T-helper 2 cell treated with Interferon-gamma antibody and Interleukin-4, amounts not matched to agents 100 ng/mL and 5 ng/mL, for 36 hours (primary cell): ENCODE results near the gene NATD1. TPM values are rescaled to one million over a fixed set of nuclear protein-coding genes. Genes with fewer than 3 reads are reported as not detected.
"Not testable (repeated sequence)": the region's sequence is repeated elsewhere in the genome, so short reads cannot be mapped to it uniquely, and the experiment has no call there.

ENCODE experiments used
- intact Hi-C: fragments of 100-400 bp; cut with micrococcal nuclease; formaldehyde crosslinking; loops from one replicate; pipeline ENCODE4 v1.15.1; 2023
- total RNA-seq: library from RNA; stranded (reverse); gene quantifications from 2 replicates; pipeline ENCODE4 v1.2.3, GENCODE V29; 2022

The NATD1 gene
- total RNA-seq, 1 donor from 2014 or later = 1.0 TPM

GRCh38 chr17:21248500-21248899 lies 4.7 kb downstream of the NATD1 start:
- intact Hi-C loops = no loop called here

DNA sequence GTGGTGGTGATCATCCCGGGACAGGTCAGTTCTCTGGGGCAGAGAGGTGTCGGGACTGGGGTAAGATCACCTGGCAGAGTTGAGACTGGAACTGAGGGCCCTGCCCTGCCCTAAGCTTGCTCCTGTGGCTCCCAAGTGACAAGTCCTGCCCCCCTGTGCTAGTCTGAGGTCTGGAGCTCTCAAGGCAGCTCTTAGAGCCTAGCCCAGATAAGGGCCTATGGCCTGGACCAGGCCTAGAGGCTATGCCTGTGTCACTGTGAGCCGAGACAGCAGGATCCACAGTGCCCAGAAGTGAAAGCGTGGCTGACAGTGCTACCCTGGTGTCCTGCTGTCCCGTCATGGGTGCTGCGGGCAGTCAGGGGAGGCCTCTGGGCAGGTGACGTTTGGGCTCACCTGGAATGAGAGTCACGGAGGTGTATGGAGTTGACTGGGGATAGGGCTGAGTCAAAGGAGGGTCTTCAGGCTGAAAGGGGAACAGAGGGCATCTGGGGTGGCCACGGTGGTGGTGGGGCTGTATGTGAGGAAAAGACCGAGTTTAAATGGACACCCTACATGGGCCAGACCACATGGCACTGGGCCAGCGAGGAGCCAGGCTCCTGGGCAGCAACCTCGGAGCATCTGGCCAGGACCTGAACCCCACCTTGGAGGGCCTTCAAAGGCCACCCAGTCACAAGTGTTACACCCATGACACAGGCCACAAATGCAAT lies 5.5 kb downstream of the NATD1 start:
- intact Hi-C loops = no loop called here

- intact Hi-C loops = no loop called here
These were observed 6.5 kb downstream of the NATD1 start for GRCh38 chr17:21246698-21247097.

DNA sequence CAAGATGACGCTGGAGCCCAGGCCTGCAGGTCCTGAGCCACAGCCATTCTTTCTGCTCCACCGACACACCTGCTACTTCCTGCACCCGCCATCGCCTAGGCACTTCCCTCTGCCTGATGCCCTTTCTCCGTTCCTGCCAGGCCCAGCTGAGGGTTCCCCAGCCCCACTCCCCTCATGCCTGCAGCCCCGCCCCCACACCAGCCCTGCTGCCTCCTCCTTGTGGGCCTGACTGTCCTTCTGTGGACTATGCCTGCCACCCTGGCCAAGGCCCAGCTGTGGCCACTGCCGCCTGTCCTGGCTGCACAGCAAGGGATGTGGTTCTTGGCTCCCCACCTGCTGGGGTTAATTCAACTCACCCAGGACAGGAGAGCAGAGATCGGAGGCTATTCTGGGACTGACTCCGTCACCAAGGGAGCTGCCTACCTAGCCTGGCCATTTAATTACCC lies 7.5 kb downstream of the NATD1 start:
- intact Hi-C loops = no loop called here

DNA sequence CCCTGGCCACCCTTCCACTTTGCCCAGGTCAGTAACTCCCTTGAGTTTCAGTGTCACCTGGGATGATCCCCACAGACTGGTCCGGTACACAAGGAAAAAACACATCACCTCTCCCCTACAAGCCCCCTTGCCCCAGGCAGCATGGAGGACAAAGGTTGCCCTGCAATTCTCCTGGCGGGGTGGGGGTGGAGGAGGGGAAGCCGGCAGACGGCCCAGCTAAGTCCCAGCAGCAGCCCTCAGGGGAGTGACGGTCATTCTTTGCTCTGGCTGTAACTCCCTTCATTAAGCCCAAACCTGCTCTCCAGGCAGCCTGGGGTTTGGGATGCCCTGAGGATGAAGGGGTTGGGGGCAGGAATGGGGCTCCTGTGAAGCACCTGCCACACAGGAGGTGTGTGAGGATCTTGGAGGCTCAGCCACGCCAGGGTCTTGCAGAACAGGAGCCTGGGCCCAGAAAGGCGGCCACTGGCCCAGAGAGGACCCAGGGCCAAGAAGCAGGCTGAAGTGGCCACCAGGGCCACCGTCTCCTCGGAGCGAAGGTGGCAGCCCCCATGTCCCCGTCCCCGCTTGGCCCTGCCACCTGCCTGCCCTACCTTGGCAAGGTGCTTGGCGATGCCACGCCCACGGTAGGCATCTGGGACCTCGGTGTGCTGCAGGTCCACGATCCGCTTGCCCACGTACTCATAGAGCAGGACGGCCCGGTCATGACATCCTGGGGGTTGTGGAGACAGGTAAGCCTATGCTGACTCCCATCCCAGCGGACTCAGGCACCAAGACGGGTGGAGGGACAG lies 9.5 kb downstream of the NATD1 start:
- intact Hi-C loops = no loop called here

DNA sequence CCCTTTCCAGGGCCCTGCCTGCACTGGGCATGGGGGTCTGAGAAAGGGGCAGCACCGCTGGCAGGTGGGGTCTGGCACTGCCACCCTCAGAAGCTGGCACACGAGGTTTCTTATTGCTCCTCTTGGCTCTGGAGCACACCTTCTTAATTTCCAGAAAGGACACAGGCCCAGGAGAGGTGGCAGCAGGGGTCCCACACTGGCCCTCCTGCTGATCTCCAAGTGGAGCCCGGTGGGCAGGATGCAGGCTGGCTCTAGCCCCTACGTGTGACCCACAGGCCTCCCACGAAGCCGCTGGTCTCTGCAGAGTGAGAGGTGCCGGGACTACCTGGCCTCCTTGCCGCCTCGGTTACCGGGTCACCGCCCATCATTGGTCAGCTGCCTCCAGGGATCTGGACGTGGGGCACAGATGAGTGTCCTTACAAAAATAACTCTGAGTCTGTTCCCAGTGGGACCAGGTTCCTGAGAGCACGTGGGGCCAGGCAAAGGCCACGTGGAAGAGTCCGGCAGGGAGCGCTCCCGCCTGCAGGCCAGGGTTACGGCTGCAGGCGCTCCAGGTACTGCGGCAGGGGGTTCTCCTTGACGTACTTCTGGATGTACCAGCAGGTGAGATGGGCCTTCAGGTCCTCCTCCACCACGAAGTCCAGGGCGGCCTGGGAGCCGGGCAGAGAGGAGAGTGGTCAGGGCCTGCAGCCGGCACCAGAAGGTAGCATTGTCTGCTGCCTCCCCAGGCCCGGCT lies 10.3 kb downstream of the NATD1 start:
- intact Hi-C loops = no loop called here

DNA sequence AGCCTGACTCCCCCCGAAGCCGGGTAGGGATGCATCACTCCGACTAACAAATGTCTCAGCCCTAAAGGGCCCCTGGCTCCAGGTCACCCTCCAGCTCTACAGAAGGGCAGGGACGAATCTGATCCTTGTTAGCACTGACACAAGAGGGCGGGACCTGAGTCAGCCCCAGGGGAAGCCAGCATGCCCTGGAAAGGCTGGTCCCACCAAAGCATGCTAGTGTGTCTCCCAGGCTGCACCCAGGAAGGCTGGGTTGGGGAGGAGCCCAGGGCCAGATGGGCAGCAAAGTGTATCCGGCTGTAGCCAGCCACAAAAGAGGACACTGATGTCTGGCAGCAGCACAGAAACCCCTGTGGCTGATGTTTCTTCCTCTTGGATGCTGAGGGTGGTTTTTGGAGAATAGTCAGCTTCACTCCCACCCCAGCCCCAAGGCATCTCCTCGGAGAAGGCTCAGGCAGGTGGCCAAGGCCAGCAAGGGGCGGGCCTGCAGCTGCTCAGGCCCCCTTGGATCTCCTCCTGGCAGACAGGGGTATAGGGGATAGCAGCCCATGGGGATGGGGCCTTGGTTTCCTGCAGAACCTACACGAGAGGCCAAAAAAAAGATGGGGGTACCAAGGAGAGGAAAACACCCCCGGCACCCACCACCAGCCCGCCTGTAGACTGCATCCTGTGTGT lies 11.0 kb downstream of the NATD1 start:
- intact Hi-C loops = no loop called here

GRCh38 chr17:21241564-21241963 lies 11.6 kb downstream of the NATD1 start:
- intact Hi-C loops = no loop called here

DNA sequence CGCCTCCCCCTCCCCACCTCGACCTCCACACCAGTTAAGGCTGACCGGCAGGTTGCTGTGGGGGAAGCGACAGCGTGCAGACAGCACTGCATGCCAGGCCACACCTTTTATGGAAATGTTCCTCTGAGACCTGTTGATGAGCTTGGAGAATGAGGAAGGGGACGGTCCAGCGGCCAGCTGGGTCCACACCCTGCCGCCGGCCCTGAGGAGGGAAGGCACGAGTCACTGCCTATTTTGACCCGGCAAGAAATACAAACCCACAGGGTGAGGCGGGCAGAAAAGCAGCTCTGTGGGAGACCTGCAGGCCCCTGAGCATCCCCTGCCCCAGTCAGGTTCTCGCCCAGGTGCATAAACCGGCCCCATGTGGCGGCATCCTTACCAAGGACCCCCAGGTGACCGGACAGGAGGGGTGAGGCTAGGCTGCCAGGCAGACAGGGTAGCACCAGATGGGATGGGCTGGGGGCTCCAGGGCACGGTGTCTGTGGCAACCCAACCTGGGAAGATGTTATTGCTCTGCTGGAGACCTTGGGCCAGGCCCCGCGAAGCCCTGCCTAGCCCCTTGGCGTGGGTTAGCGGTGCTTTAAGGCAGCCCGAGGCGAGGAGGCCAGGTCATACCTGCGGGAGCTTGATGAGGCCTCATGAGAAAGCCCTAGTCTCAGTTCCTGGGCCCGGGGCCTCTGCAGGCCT lies 12.7 kb downstream of the NATD1 start:
- intact Hi-C loops = no loop called here

- intact Hi-C loops = no loop called here
These were observed 13.4 kb downstream of the NATD1 start for GRCh38 chr17:21239680-21240368.

DNA sequence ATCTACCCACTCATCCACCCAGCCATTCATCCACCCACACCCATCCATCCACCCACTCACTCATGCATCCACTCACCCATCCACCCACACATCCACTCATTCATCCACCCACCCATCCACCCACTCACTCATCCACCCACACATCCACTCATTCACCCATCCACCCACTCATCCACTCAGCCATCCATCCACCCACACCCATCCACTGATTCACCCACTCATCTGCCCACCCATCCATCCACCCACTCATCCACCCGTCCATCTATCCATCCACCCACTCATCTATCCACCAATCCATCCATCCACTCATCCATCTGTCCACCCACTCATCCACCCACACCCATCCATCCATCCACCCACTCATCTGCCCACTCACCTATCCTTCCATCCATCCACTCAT lies 17.3 kb downstream of the NATD1 start:
- intact Hi-C loops = no loop called here

GRCh38 chr17:21233581-21234347 lies 19.4 kb downstream of the NATD1 start:
- intact Hi-C loops = no loop called here

DNA sequence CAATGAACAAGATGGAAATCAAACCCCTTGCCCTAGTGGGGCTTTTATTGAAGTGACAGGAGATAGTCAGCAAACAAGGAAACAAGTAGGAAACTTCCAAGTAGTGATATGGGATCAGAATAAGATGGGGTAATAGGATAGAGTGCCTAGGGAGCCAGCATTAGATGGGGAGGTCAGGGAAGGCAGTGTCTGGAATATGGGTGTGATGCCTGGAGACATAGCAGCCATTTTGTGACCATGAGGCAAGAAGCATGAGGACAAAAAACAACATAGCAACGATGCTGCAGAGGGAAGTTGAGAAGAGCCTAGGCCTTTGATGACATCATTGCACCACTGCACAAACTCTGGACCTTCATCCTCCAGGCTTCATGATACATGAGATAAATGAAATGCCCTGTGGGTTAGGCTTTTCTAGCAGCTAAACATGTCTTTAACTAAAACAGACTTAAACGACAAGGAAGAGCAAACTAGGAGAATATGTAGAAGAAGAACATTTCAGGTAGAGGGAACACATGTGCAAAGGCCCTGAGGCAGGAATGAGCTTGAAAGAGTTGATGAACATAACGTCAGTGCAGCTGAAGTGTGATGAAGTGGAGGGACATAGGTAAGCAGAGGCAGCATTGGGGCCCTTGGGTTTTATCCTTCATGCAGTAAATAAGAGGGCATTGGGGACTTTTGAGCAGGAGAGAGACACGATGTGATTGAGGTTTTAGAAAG lies 21.0 kb downstream of the NATD1 start:
- intact Hi-C loops = no loop called here

DNA sequence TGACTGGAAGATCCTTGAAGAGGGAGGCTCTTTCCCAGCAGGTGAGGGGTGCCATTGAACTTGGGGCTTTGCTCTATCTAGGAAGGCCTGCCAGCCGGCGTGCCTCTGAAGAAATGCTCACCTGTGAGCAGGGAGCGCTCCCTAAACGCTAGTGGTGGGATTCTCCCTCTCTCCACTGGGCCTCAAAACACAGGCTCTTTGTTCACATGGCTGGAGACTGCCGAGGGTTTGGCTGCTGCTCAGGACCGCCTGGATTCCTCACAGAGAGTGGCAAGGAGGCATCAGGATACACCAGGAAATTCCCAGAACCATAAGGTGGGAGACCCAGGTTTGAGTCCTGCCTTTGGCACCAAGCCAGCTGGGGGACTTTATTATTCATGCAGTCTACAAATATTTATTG lies 21.7 kb downstream of the NATD1 start:
- intact Hi-C loops = no loop called here

- intact Hi-C loops = no loop called here
These were observed 24.4 kb downstream of the NATD1 start for GRCh38 chr17:21228845-21229244.

DNA sequence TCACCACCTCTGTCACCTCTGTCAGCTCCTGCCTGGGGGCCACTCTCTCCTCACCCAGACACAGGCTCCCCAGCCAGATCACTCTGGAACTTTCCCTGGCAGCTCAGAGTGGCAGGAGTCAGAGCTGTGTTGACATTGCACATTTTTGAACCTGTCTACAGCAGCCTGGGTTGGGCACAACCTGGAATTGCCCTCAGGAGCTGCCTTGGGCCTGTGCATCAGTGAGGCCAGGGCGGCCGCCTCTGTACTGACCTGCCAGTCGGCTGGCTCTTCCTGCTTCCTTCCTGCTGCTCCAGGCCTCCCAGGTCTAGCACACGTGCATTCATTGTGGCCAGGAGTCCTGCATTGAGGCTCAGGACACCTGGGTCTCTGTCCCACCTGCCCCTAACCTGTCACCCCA lies 25.1 kb downstream of the NATD1 start:
- intact Hi-C loops = no loop called here

GRCh38 chr17:21227277-21227676 lies 25.9 kb downstream of the NATD1 start:
- intact Hi-C loops = not testable (repeated sequence)

- intact Hi-C loops = no loop called here
These were observed 30.1 kb downstream of the NATD1 start for GRCh38 chr17:21223086-21223485.

- intact Hi-C loops = no loop called here
These were observed 34.3 kb downstream of the NATD1 start for GRCh38 chr17:21218831-21219380.
